Thoracic aorta endothelial cell (primary cell): ENCODE data around the gene IZUMO2. TPM values are rescaled to one million over a fixed set of nuclear protein-coding genes. Genes with fewer than 3 reads are reported as not detected.

Source experiments
- total RNA-seq: library from RNA; depleted of rRNA; stranded (reverse); fragments of >200 nt; gene quantifications from 2 replicates; pipeline ENCODE4 v1.2.3, GENCODE V29; 2012

The IZUMO2 gene
- not detected in 2 replicates for total RNA-seq

DNA sequence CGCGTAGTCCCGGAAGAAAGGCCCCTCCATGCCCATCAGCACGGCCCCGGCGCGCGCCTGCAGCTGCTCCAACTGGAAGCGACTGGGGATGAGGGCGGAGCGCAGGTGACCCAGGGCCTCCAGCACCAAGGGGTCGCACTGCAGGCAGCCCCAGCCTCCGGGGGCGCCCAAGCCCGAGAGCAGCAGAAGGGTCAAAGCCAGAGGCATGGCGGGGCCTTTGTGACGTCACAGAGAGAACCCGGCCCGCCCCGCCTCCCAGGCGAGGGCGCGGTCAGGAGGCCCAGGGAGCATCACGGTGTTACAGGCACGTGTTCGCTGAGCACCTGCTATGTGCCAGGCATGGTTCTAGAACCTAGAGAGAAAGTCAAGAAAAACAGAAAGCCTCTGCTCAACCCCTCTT lies at the start of gene IZUMO2:
Gene IZUMO2, minus strand, starts transcription at position 294 of the 400 bp plus-strand sequence. Its CDS starts 87 bp downstream, at position 207.

DNA sequence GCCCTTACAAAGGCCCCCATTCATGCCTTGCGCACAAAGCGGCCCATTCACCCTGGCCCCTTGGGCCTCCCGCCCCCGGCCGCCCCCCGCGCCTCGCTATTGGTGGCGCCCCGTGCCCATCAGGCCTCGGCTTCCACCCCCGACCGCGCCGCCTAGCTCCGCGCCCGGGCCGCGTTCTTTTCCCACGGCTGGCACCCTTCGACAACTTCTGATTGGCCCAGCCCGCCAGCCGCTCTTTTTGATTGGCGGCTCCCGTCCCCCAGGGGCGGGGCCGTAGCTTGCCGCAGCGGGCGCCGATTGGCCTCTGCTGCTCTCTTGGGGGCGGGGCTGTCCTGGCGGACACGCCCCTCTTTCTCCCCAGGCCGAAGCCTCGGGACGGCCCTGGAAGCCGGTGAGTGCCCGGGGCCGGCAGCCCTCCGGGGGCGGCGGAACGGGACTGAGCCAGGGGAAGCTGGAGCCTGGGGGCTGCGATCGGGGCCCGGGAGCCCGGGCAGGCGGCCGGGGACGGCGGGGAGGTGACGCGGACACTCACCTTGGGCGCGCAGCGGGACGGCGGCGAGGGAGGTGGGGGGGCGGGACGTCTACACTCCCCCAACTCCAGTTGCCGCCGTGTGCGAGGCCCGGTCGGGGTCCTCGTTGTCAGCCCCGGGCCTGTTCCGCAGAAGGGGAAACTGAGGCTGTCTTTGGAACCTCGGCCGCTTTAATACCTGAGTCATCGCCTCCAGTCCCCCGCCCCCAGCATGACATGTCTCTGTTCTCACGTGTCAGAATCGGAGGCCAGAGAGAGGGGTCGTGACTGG lies 40.4 kb upstream of the IZUMO2 start, which contains the start of gene MYH14:
Gene MYH14, plus strand, starts transcription at position 342 of the 800 bp plus-strand sequence. CDS start 6,744 bp downstream, outside the sequence.

Other genes starting within 250 kb of the IZUMO2 start
- 10.7 and 10.9 TPM in 2 replicates for gene ATF5, start 234.1 kb downstream of the IZUMO2 start, total RNA-seq
- gene NUP62, start 233.8 kb downstream of the IZUMO2 start, total RNA-seq: 42.6 and 56.9 TPM in 2 replicates
- 0.13 TPM in 1 of 2 replicates, not detected in the other for gene SIGLEC11, start 202.1 kb downstream of the IZUMO2 start, total RNA-seq
- 29.5 and 33.4 TPM in 2 replicates for gene VRK3, start 137.9 kb downstream of the IZUMO2 start, total RNA-seq
- 7.4 and 9.2 TPM in 2 replicates for gene ZNF473, start 137.3 kb downstream of the IZUMO2 start, total RNA-seq
- not detected in 2 replicates for gene MYH14, start 40.3 kb upstream of the IZUMO2 start, total RNA-seq
- gene KCNC3, start 166.1 kb upstream of the IZUMO2 start, total RNA-seq: under 0.01 and 0.07 TPM in 2 replicates
- not detected in 2 replicates for gene NAPSA, start 202.4 kb upstream of the IZUMO2 start, total RNA-seq
- 38.3 and 44.9 TPM in 2 replicates for gene NR1H2, start 213.2 kb upstream of the IZUMO2 start, total RNA-seq
- gene POLD1, start 221.1 kb upstream of the IZUMO2 start, total RNA-seq: 38.3 and 58.6 TPM in 2 replicates